HepG2 (cell line): ENCODE results near the gene NAIF1. TPM values are rescaled to one million over a fixed set of nuclear protein-coding genes. Genes with fewer than 3 reads are reported as not detected.

Source experiments
- ATF1 ChIP-seq: IDR thresholded peaks from 2 replicates; pipeline ENCODE4 v1.6.1; 2016; ENCODE audit warnings: mild to moderate bottlenecking, control low read depth
- BORCS8-MEF2B ChIP-seq: sonication (generic); formaldehyde crosslinking; IDR thresholded peaks from 2 replicates; pipeline ENCODE4 v1.8.0; 2022; ENCODE audit warnings: mild to moderate bottlenecking, missing genetic modification reagents
- FLYWCH1 ChIP-seq: sonication (generic); formaldehyde crosslinking; IDR thresholded peaks from 2 replicates; pipeline ENCODE4 v1.8.1; 2023; ENCODE audit warnings: mild to moderate bottlenecking, missing genetic modification reagents
- FOXM1 ChIP-seq: sonication (generic); formaldehyde crosslinking; IDR thresholded peaks from 2 replicates; pipeline ENCODE4 v1.5.0; 2020; ENCODE audit warnings: missing genetic modification reagents
- MTA3 ChIP-seq: sonication (generic); formaldehyde crosslinking; IDR thresholded peaks from 2 replicates; pipeline ENCODE4 v1.4.0; 2020; ENCODE audit warnings: missing genetic modification reagents
- MYNN ChIP-seq: sonication (generic); formaldehyde crosslinking; IDR thresholded peaks from 2 replicates; pipeline ENCODE4 v1.4.0; 2020; ENCODE audit warnings: mild to moderate bottlenecking, low read depth, missing genetic modification reagents
- NAIF1 ChIP-seq: sonication (generic); formaldehyde crosslinking; IDR thresholded peaks from 2 replicates; pipeline ENCODE4 v1.5.0; 2020; ENCODE audit warnings: mild to moderate bottlenecking, missing genetic modification reagents, borderline replicate concordance
- NFIB ChIP-seq: sonication (generic); formaldehyde crosslinking; IDR thresholded peaks from 2 replicates; pipeline ENCODE4 v1.9.0; 2021; ENCODE audit warnings: missing genetic modification reagents, mild to moderate bottlenecking, borderline replicate concordance
- RBM39 ChIP-seq: fragments of 200-400 bp; formaldehyde crosslinking; IDR thresholded peaks from one replicate; pipeline ENCODE4 v1.6.1; 2018; ENCODE audit warnings: antibody characterized with exemption, mild to moderate bottlenecking, low read depth, low read length; ENCODE audit not compliant: poor library complexity, severe bottlenecking
- RERE ChIP-seq: IDR thresholded peaks from 2 replicates; pipeline ENCODE4 v1.6.1; 2016; ENCODE audit warnings: low read depth, missing genetic modification reagents, missing compliant biosample characterization
- RFXAP ChIP-seq: sonication (generic); formaldehyde crosslinking; IDR thresholded peaks from 2 replicates; pipeline ENCODE4 v1.4.0; 2020; ENCODE audit warnings: missing genetic modification reagents, borderline replicate concordance
- SAP130 ChIP-seq: IDR thresholded peaks from 2 replicates; pipeline ENCODE4 v1.6.1; 2016; ENCODE audit warnings: low read depth
- TAF15 ChIP-seq: fragments of 200-400 bp; formaldehyde crosslinking; IDR thresholded peaks from one replicate; pipeline ENCODE4 v1.6.1; 2018; ENCODE audit warnings: mild to moderate bottlenecking, low read depth, low read length; ENCODE audit not compliant: poor library complexity, severe bottlenecking
- TGIF2 ChIP-seq: IDR thresholded peaks from 2 replicates; pipeline ENCODE4 v1.6.1; 2016; ENCODE audit warnings: control low read depth, missing compliant biosample characterization
- THAP11 ChIP-seq: IDR thresholded peaks from 2 replicates; pipeline ENCODE4 v1.6.1; 2016; ENCODE audit warnings: missing biosample characterization, missing genetic modification reagents
- TMF1 ChIP-seq: sonication (generic); formaldehyde crosslinking; IDR thresholded peaks from 2 replicates; pipeline ENCODE4 v1.8.1; 2022; ENCODE audit warnings: low read depth, missing genetic modification reagents
- ZFP36L2 ChIP-seq: sonication (generic); formaldehyde crosslinking; IDR thresholded peaks from 2 replicates; pipeline ENCODE4 v1.4.0; 2020; ENCODE audit warnings: missing genetic modification reagents
- ZNF451 ChIP-seq: sonication (generic); formaldehyde crosslinking; IDR thresholded peaks from 2 replicates; pipeline ENCODE4 v1.5.0; 2020; ENCODE audit warnings: mild to moderate bottlenecking, missing genetic modification reagents
- ZNF510 ChIP-seq: sonication (generic); formaldehyde crosslinking; IDR thresholded peaks from 2 replicates; pipeline ENCODE4 v1.4.0; 2020; ENCODE audit warnings: low read depth, mild to moderate bottlenecking, missing genetic modification reagents
- ZNF577 ChIP-seq: sonication (generic); formaldehyde crosslinking; IDR thresholded peaks from 2 replicates; pipeline ENCODE4 v1.4.0; 2020; ENCODE audit warnings: mild to moderate bottlenecking, low read depth, missing genetic modification reagents, borderline replicate concordance
- ZNF850 ChIP-seq: sonication (generic); formaldehyde crosslinking; conservative IDR thresholded peaks from 2 replicates; pipeline ENCODE4 v1.9.0; 2021; ENCODE audit warnings: mild to moderate bottlenecking, missing genetic modification reagents
- polyA plus RNA-seq, 8 experiments: library from polyadenylated mRNA; depleted of rRNA in 3 of 8; stranded (reverse) in 7 of 8; unstranded in 1 of 8; fragments of >200 nt; fragmentation: Illumina TruSeq in 4 of 8; extraction: Trizol in 4 of 8; gene quantifications; 2 replicates each; pipeline versions ENCODE4 v1.2.1 to v1.2.3, GENCODE V29; 2011 to 2016; ENCODE audit warnings: low read depth in 4 of 8, missing spikeins in 1 of 8, mixed read lengths in 1 of 8; ENCODE audit not compliant: insufficient read depth in 1 of 8
- total RNA-seq, 5 experiments: library from RNA; depleted of rRNA; stranded (reverse); fragments of >200 nt; fragmentation: Illumina TruSeq; extraction: Trizol; gene quantifications; 2 replicates each; pipeline ENCODE4 v1.2.3, GENCODE V29; 2016; ENCODE audit warnings: low read depth in 1 of 5
- TF ChIP-seq, protein P1 (sequence below): IDR thresholded peaks from 2 replicates; pipeline ENCODE4 v1.6.1; 2018; ENCODE audit warnings: missing genetic modification reagents
- TF ChIP-seq, protein P2 (sequence below): sonication (generic); formaldehyde crosslinking; IDR thresholded peaks from 2 replicates; pipeline ENCODE4 v1.4.0; 2020; ENCODE audit warnings: missing genetic modification reagents

NAIF1 gene
- total and polyA plus RNA-seq, 2 of the 13 experiments (the other 11 are each of a cell fraction or from before 2014, with no cell fraction given), result 6.0 to 6.9 TPM

DNA sequence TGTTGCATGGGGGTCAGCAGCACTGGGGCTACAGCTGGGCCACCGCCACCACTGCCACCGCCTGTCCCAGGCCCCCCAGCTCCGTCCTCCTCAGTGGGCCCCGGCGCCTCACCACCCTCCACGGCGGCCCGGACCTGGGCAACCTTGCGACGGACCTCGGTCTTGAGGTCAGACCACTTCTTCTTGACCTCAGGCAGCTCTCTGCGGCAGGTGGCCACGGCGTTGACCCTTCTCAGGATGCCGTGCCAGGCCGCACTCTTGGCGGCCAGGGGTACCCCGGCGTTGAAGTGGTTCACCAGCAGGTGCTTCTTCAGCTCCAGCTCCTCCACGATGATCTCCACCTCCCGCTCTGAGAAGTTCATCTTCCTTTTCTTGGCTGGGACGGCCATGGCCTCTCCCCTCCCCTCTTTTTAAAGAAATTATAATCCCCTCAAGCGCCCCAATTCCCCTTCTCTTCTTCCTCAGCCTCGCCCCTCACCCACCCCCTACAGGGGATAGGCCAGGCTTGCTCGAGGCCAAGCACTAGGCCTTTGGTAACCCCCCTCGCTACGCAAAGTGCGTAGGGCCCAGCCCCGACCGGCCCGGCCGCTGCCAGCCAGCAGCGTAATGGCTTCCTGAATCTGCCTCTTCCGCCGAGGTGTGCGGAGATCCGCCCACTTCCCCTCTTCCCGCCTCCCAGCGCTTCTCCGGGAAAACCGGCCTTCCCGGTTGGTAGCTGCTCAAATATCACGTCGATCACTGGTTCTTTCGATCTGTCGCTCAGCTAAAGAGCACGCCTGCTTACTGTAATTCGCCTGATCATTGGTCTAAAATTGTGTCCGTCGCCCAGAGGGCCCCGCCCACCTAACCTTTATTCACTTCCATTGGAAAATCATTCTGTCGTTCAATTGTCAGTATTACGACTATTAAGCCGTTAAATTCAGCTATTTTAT, at the start of gene NAIF1 (continued):
- TF ChIP-seq FLYWCH1 (CRISPR knock-in tag) (no peak), SAP130 (CRISPR knock-in tag) (peak; percentile 22), NFIB (no peak), ZNF451 (CRISPR knock-in tag) (no peak), ATF1 (CRISPR knock-in tag) (peak; percentile 86), BORCS8-MEF2B (CRISPR knock-in tag) (no peak), TGIF2 (CRISPR knock-in tag) (no peak), RERE (CRISPR knock-in tag) (no peak), ZNF510 (CRISPR knock-in tag) (peak; percentile 82; the same call in 1 of the 2 replicates), RFXAP (0 out of 2 replicates have a peak, but pooled peaks have one; percentile 43), THAP11 (CRISPR knock-in tag) (0 out of 2 replicates have a peak, but pooled peaks have one; percentile 29), ZNF850 (CRISPR knock-in tag) (no peak), MYNN (CRISPR knock-in tag) (no peak), FOXM1 (CRISPR knock-in tag) (no peak), TAF15 (no peak), NAIF1 (CRISPR knock-in tag) (peak; percentile 100), RBM39 (no peak), ZFP36L2 (CRISPR knock-in tag) (no peak), TMF1 (CRISPR knock-in tag) (no peak), MTA3 (CRISPR knock-in tag) (no peak), ZNF577 (CRISPR knock-in tag) (no peak)
- TF ChIP-seq, protein P1, sequence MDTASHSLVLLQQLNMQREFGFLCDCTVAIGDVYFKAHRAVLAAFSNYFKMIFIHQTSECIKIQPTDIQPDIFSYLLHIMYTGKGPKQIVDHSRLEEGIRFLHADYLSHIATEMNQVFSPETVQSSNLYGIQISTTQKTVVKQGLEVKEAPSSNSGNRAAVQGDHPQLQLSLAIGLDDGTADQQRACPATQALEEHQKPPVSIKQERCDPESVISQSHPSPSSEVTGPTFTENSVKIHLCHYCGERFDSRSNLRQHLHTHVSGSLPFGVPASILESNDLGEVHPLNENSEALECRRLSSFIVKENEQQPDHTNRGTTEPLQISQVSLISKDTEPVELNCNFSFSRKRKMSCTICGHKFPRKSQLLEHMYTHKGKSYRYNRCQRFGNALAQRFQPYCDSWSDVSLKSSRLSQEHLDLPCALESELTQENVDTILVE, result no peak; the same call in 1 of the 2 replicates
- TF ChIP-seq, protein P2, sequence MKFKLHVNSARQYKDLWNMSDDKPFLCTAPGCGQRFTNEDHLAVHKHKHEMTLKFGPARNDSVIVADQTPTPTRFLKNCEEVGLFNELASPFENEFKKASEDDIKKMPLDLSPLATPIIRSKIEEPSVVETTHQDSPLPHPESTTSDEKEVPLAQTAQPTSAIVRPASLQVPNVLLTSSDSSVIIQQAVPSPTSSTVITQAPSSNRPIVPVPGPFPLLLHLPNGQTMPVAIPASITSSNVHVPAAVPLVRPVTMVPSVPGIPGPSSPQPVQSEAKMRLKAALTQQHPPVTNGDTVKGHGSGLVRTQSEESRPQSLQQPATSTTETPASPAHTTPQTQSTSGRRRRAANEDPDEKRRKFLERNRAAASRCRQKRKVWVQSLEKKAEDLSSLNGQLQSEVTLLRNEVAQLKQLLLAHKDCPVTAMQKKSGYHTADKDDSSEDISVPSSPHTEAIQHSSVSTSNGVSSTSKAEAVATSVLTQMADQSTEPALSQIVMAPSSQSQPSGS (CRISPR knock-in tag), result no peak
